PC-9 (cell line): ENCODE results near the gene MUC3A. TPM values are rescaled to one million over a fixed set of nuclear protein-coding genes. Genes with fewer than 3 reads are reported as not detected.

Experiments
- BruUV-seq: library from RNA; stranded (reverse); fragments of 400-500 nt; replicated peaks from 2 replicates; lab custom pipeline; 2021; lab: Mats Ljungman, UMichigan
- CTCF ChIA-PET: fragments of 300-600 bp; sonication (Branson Sonifier 250); formaldehyde crosslinking; loops from one replicate; lab custom pipeline; 2022; ENCODE audit warnings: antibody characterized with exemption; lab: Charles Lee
- POLR2A ChIA-PET: fragments of 300-600 bp; sonication (Branson Sonifier 250); formaldehyde crosslinking; loops from one replicate; lab custom pipeline; 2022; ENCODE audit warnings: antibody characterized with exemption; ENCODE audit not compliant: unreplicated experiment; lab: Charles Lee
- DNase-seq, 2 experiments: peaks; one replicate each; pipeline versions ENCODE4 v3.0.0 to v3.0.0-alpha.2; 2015 to 2022; ENCODE audit warnings: mixed read lengths in 1 of 2
- H2AFZ ChIP-seq: fragments of 200-600 bp; sonication (generic); 2 replicates; pipeline ENCODE4 v1.8.1; 2017; ENCODE audit warnings: antibody characterized with exemption
- H3F3A ChIP-seq: fragments of 200-600 bp; sonication (generic); 2 replicates; pipeline ENCODE4 v1.8.1; 2017; ENCODE audit warnings: antibody characterized with exemption, mild to moderate bottlenecking, low read depth; ENCODE audit not compliant: insufficient read depth
- H3K27ac ChIP-seq: fragments of 200-600 bp; sonication (generic); 2 replicates; pipeline ENCODE4 v1.6.1; 2016; ENCODE audit warnings: mixed run types
- H3K27me3 ChIP-seq: fragments of 200-600 bp; sonication (generic); 2 replicates; pipeline ENCODE4 v1.6.1; 2016; ENCODE audit warnings: low read depth, mixed run types; ENCODE audit not compliant: insufficient read depth
- H3K36me3 ChIP-seq: fragments of 200-600 bp; sonication (generic); 2 replicates; pipeline ENCODE4 v1.6.1; 2016; ENCODE audit warnings: low read depth, mixed run types
- H3K4me1 ChIP-seq: fragments of 200-600 bp; sonication (generic); replicated peaks from 2 replicates; pipeline ENCODE4 v1.6.1; 2016; ENCODE audit warnings: mixed run types; ENCODE audit not compliant: insufficient read depth
- H3K4me2 ChIP-seq: fragments of 200-600 bp; sonication (generic); 2 replicates; pipeline ENCODE4 v1.6.1; 2017; ENCODE audit warnings: mixed run types
- H3K4me3 ChIP-seq: fragments of 200-600 bp; sonication (generic); 2 replicates; pipeline ENCODE4 v1.6.1; 2016; ENCODE audit warnings: mixed run types
- H3K79me2 ChIP-seq: fragments of 200-600 bp; sonication (generic); 2 replicates; pipeline ENCODE4 v1.6.1; 2017; ENCODE audit warnings: low read depth, mixed run types
- H3K9me2 ChIP-seq: fragments of 200-600 bp; sonication (generic); 2 replicates; pipeline ENCODE4 v1.8.1; 2017; ENCODE audit warnings: mild to moderate bottlenecking; ENCODE audit not compliant: insufficient read depth
- H3K9me3 ChIP-seq: fragments of 200-600 bp; sonication (generic); 2 replicates; pipeline ENCODE4 v1.8.1; 2016; ENCODE audit warnings: low read depth; ENCODE audit not compliant: insufficient read depth
- H4K20me1 ChIP-seq: fragments of 200-600 bp; sonication (generic); 2 replicates; pipeline ENCODE4 v1.8.1; 2017; ENCODE audit not compliant: insufficient read depth
- CTCF ChIP-seq: fragments of 200-600 bp; sonication (generic); conservative IDR thresholded peaks from 2 replicates; pipeline ENCODE4 v1.6.1; 2017; ENCODE audit warnings: mixed run types, antibody characterized with exemption, mild to moderate bottlenecking, moderate library complexity
- EZH2 ChIP-seq: fragments of 200-600 bp; sonication (generic); IDR thresholded peaks from 2 replicates; pipeline ENCODE4 v1.8.0; 2017; ENCODE audit warnings: antibody characterized with exemption, low read depth
- intact Hi-C: fragments of 100-400 bp; cut with micrococcal nuclease; formaldehyde crosslinking; loops from one replicate; pipeline ENCODE4 v1.10.0; 2022; ENCODE audit not compliant: unreplicated experiment
- total RNA-seq: library from RNA; stranded (reverse); gene quantifications from 2 replicates; pipeline ENCODE4 v1.2.3, GENCODE V29; 2021

The MUC3A gene
- total RNA-seq, 1 experiment from 2014 or later = 0.90 TPM

- TF ChIP-seq EZH2 (no peak), CTCF (no peak)
- Histone ChIP-seq H3F3A (no peaks in the 10 kb centered on the region), H3K27me3 (peaks cover 89% of the 10 kb centered on the region), H2AFZ (no peak overlapping the region), H3K36me3 (no peaks in the 10 kb centered on the region), H3K79me2 (no peaks in the 10 kb centered on the region), H3K4me3 (no peak overlapping the region), H3K27ac (no peak overlapping the region), H3K9me3 (no peaks in the 10 kb centered on the region), H4K20me1 (no peaks in the 10 kb centered on the region), H3K4me1 (no peaks in the 10 kb centered on the region), H3K9me2 (no peaks in the 10 kb centered on the region), H3K4me2 (no peak overlapping the region)
- ChIA-PET POLR2A (interaction anchor here (0.6 to 1.0 kb wide), 3 partner anchors 23 to 225 kb away, joined by 3 to 8 read pairs (median 4); partner anchors contain the start of gene SERPINE1), CTCF (no interaction called here)
- DNase-seq = no peak
- BruUV-seq = no TSS peak
- intact Hi-C loops = loop anchor here (5.0 kb wide), 2 partner anchors 109 to 169 kb away; no protein-coding TSS in a partner anchor
These were observed 18.7 kb downstream of the MUC3A start for GRCh38 chr7:100968031-100968430.

- Histone ChIP-seq H3K27me3 (peaks cover 89% of the 10 kb centered on the region), H3F3A (no peaks in the 10 kb centered on the region), H3K36me3 (no peaks in the 10 kb centered on the region), H3K4me3 (no peak overlapping the region), H3K4me1 (no peaks in the 10 kb centered on the region), H3K79me2 (no peaks in the 10 kb centered on the region), H2AFZ (no peak overlapping the region), H4K20me1 (no peaks in the 10 kb centered on the region), H3K9me2 (no peaks in the 10 kb centered on the region), H3K9me3 (no peaks in the 10 kb centered on the region), H3K4me2 (no peak overlapping the region), H3K27ac (no peak overlapping the region)
- BruUV-seq = no TSS peak
- ChIA-PET CTCF (no interaction called here), POLR2A (no interaction called here)
- DNase-seq = no peak
- intact Hi-C loops = loop anchor here (5.0 kb wide), 2 partner anchors 109 to 169 kb away; no protein-coding TSS in a partner anchor
- TF ChIP-seq EZH2 = no peak
- TF ChIP-seq CTCF = no peak
These were observed 19.3 kb downstream of the MUC3A start for GRCh38 chr7:100968650-100969049.

- no peaks in the 10 kb centered on the region for H3K79me2 ChIP-seq
- DNase-seq = no peak
- no peak for TF ChIP-seq CTCF
- no peaks in the 10 kb centered on the region for H3K9me2 ChIP-seq
- H3K36me3 ChIP-seq = no peaks in the 10 kb centered on the region
- H3K4me2 ChIP-seq = no peak within 1 kb of the TSS
- H3K27ac ChIP-seq = no peak within 1 kb of the TSS
- H3K27me3 ChIP-seq = peaks cover 87% of the 10 kb centered on the region
- no peak within 1 kb of the TSS for H2AFZ ChIP-seq
- POLR2A ChIA-PET = no interaction called here
- H4K20me1 ChIP-seq = no peaks in the 10 kb centered on the region
- BruUV-seq = no TSS peak
- intact Hi-C loops = loop anchor here (5.0 kb wide), 2 partner anchors 108 to 168 kb away; no protein-coding TSS in a partner anchor
- no peaks in the 10 kb centered on the region for H3K9me3 ChIP-seq
- H3K4me1 ChIP-seq = no peaks in the 10 kb centered on the region
- H3K4me3 ChIP-seq = no peak within 1 kb of the TSS
- CTCF ChIA-PET = no interaction called here
- no peaks in the 10 kb centered on the region for H3F3A ChIP-seq
These were observed 19.8 kb downstream of the MUC3A start, which contains the start of gene MUC12 for GRCh38 chr7:100969066-100969615. TSS of gene MUC12 (plus strand) at chr7:100969565. CDS start at chr7:100969623, 58 bp downstream.
